ENCODE measurements around the gene TSPAN19.

The TSPAN19 gene

GRCh38 chr12:84998341-84998740, 37.7 kb downstream of the TSPAN19 start:
- DNase-seq, result no peak

- DNase-seq, result no peak
Observed at GRCh38 chr12:84996759-84997158, 39.3 kb downstream of the TSPAN19 start.

GRCh38 chr12:84995641-84996040, 40.4 kb downstream of the TSPAN19 start:
- DNase-seq, result no peak

- no peak for DNase-seq
Observed at GRCh38 chr12:84994426-84994825, 41.7 kb downstream of the TSPAN19 start.

GRCh38 chr12:84986586-84986985, 49.5 kb downstream of the TSPAN19 start:
- DNase-seq, result no peak

GRCh38 chr12:84986117-84986516, 50.0 kb downstream of the TSPAN19 start:
- no peak for DNase-seq

- no peak for DNase-seq
Observed at GRCh38 chr12:84983289-84983688, 52.8 kb downstream of the TSPAN19 start.

GRCh38 chr12:84982888-84983287, 53.2 kb downstream of the TSPAN19 start:
- no peak for DNase-seq

- DNase-seq, result no peak
Observed at GRCh38 chr12:84978921-84979320, 57.2 kb downstream of the TSPAN19 start.

GRCh38 chr12:84976133-84976532, 59.9 kb downstream of the TSPAN19 start:
- no peak for DNase-seq

- DNase-seq, result no peak
Observed at GRCh38 chr12:84974155-84974815, 61.8 kb downstream of the TSPAN19 start.

GRCh38 chr12:84973026-84973425, 63.1 kb downstream of the TSPAN19 start:
- no peak for DNase-seq

GRCh38 chr12:84969226-84969625, 66.9 kb downstream of the TSPAN19 start:
- DNase-seq, result no peak

All from activated CD4-positive, alpha-beta T cell treated with anti-CD3 and anti-CD28 coated beads, Interleukin-2, amount 50 U/mL, for 1 hour (primary cell).